Activated naive CD8-positive, alpha-beta T cell treated with anti-CD3 and anti-CD28 coated beads, Interleukin-2, amount 50 U/mL, for 16 hours (primary cell): ENCODE data around the gene CCDC141.

Source experiments
- DNase-seq: peaks from one replicate; pipeline ENCODE4 v3.0.0-alpha.2; 2020; ENCODE audit warnings: low read depth, low spot score

The CCDC141 gene

DNA sequence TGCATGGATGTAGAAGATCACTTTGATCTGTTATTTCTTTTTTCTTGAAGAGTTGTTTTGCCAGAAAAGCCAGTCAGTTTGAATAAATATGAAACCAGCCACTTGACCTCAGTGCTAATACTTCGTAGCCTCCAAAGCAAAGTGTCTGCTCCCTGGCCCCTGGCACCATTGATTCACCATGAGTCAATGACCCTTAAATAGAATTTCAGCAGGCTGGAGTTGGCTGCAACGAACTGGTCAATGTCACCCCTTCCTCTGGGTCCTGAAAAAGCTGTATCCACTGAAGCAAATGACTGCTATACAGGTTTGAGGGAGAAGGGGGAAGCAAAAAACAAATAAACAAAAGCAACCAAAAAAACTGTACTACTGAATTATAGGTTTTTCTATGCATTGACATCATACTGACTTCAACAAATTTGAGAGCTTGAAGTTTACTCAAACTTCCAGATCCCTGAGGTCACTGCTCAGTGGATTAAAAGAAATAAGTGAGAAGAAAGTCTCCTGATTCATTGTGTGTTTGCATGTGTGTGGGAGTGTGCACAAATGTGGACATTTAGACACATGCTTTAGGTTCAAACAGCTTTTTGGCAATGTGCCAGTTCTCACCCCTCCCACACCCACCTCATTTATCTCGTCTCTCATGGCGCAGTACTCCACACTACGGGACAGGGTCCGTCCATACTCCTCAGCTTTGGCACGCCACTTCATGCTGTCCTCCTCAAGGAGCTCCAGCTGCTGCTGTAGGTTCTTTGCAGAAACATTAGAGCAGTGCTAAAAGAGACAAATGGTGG lies 184.6 kb downstream of the CCDC141 start:
- no peak for DNase-seq

DNA sequence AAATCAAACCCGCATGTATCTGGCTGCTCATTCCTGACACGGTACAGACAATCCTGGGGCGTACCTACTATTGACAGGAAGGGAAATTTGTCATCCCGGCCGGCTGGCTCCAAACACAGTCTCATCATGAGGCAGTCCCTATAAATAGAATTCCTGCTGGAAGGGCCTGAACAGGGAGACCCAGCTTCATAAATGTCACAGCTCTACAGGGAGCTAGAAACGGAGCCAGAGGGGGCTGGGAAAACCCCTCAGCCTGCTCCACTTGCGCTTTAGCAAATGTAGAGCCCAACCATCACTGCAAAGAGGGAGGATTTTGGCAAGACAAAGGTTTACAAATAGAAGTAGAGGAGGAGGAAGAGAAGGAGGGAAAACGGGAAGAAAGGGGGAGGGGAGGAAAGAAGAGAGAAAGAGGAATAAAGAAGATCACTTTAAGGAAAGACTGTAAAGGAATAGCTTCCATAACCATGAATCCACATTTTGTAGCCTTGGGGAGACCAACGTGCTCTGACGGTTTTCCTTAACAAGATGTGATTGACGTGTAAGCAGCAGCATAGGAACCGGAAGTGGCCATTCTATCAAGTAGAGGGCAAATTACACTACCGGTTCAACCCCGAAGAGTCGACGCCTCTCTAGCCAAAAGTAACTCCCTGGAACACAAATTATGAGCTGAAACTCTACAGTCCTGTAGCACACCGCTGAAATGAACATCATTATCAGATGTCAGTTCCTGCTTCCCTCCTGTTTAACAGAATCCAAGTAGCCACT lies 185.9 kb downstream of the CCDC141 start:
- DNase-seq, result no peak

DNA sequence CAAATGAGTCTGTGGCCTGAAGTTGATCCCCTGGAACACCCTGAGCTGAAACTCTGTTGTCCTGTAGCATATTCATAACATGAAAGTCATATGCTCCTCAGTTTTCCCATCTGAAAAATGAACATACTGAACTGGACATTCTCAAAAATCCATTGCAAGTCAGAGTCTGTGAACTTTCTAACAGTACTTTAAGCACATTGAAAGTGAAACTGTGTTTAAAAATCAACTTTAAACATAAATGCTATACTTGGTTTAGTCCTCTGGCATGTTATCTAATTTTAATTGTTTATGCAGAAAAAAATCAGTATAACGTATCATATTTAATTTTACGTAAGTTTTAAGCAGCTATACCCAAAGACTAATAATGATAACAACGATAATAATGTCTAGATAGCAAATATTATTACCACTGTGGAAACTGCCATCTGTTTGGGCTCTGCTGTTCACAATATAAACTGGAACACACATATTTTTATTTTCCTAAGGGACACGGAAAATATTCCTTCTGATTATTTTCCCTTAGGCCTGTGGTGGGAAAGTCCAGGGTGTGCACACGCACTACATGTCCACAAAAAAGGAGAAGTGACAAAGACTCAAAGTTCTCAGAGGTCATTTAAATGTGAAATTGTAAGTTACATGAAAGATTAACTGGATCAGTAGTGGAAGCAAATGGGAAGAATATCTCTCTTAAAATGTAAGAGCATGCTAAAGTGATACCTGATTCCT lies 186.6 kb downstream of the CCDC141 start:
- no peak for DNase-seq

DNA sequence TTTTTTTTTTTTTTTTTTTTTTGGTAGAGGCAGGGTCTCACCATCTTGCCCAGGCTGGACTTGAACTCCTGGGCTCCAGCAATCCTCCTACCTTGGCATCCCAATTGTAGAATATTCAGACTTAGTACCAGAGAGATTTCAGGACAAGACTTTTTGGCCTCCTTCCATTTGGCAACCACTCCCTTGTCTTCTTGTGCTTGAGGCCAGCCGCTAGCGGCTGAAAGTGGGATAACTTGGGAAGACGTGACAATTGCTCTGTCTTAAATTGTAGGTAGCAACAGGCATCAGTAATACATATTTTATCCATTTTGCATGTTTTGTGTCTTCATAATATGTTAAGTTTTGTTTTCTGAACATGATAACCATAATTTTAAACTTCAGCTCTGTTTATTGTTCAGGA lies 189.4 kb downstream of the CCDC141 start:
- DNase-seq, result no peak

DNA sequence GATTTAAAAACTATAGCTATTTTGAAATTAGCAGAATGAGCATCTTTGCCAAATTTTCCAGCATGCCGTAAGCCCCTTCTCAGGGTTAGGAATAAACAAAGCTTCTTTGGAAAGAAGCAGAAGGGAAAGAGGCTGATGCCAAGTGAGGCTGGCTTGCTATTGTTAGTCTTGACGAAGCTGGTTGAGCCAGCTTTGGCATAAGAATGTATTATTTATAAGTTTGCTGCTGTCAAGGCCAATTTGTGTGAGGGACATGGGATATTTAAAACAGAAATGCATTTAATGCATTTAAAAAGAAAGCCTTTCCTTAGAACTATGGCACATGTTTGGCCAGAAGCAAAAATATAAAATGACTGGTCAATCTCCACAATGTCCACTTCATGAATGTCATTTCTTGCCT lies 190.2 kb downstream of the CCDC141 start:
- no peak for DNase-seq

DNA sequence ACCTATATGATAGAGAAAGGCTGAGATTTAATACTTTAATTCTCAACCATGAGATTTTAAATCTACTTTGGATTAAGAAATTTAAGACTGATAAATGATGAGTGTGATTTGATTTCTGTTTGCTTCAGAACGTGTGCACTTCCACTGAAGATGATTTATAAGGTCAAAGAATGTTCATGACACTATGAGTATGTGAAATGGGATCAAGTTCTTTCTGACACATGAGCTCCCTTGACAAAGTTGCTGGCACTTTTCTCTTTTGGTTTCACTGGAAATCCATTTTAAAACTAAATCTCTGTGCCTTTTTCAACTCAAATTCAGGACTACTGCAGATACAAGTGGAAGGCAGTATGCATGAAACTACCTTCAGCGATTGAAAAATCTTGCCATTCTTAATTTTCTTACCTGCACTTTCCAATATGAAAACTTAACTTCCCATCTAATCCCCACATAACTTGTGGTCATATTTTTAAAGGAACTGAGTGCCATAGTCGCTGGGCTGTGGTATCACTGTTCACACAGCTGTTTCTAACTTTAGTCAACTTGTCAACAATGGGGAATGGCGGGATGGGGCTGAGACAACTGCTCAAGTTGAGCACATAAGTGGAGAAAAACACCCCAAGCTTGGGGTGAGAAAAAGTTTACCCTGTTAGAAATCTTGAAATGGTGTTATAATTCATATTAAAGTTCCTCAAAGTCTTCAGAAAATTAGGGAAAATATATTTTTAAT lies 190.9 kb downstream of the CCDC141 start:
- DNase-seq, result no peak

DNA sequence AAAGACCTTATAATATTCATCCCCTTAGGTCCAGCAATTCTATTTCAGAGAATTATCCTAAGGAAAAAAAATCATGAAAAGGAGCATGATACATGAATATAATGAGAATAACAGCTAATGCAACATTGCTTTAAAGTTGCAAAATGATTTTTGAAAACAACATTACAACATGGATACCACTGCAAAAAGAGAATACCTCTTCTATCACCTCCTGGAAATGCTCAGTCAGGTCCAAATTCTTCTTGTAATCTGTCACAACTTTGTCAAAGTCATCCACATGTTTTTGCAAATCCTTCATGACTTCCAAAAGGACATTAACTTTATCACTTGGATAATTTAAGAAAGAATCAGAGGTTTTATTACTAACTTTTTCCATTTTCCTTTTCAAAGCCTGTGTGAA lies 194.8 kb downstream of the CCDC141 start:
- no peak for DNase-seq

DNA sequence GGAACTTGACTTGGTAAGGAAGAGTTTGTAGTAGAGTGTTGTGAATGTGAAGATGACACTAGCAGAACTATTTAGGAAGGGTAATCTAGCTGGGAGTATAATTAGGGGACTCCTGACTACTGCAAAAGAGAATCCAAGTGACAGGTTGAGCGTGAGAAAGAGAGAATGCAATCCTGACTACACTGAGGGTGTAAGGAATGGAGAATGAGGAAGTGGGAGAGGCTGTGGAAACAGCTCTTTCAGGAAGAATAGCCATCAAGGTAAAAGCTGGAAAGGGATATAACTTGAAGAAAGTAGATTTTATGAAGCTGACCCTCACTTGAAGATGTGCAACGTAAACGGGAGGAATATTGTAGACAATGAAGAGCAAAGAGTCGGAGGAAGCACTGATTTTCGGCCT lies 201.6 kb downstream of the CCDC141 start:
- DNase-seq, result no peak

DNA sequence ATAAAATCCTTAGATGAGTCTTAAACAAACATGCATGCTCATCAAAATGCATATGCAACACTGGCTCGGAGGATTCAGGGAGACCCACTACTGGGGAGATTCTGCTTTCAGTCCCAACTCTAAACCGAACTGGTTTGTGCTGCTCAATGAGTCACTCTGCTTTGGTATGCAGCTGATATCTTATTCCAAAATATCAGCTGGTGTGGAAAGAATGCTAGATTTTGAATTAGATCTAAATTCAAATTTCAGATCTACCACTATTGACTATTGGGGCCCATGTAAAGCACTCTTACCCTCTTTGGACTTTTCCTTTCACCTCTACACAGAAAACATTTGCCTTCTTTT lies 203.5 kb downstream of the CCDC141 start:
- DNase-seq, result no peak

DNA sequence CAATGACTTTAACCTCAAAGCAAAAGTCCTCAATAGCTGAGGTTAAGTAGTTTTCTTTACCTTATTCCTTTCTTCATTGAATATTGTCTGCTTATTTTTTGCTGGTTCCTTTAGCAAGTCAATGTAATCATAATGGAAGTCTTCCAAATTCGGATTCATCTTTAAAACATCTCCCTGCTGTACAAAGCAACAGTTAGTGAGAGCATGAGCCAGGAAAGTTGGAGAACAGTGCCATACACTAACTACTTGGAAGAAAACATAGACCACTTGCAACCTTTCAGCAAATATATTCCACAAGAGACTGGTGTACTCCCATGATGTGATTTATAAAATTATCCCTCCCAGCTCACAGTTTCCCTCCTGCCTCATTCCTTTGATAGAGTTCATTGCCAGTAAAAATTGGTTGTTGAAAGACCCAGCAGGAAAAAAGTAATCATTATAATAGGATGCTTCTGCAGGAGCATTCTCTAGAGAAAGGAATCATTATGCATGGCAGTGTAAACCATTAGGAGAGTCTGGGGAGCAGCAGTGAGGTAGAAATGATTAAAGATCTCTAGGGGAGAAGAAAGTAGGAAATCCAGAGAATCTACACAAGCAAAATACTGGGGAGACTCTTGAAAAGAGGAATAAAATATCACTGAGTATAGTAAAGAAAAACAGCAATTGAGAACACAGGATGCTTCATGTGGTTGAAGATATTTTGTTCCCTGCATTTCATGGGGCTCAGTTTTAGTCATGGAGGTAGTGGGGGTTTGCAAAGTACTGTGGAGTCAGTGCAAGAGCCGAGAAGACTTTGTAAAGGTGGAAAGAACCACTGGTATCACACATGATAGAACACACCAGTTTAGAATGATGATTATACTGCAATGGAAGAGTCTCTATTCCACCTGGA lies 204.1 kb downstream of the CCDC141 start:
- no peak for DNase-seq

DNA sequence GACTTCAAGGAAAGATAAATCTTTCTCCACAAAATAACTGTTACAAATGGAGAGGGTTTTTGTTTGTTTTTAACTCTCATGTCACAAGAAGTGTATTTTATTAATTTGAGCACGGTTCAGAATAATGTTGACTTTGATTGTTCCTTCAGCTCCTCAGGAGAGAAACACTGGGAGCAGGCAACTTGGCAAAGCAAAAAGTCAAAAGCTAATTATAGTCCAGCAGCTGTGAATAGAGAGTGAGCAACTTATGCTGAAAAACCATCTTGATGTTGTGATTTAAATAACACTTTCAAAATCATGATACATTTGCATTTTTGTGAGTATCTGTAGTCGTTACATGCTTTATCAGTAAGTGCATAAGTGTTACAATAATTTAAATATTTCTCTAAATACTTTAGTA lies 205.2 kb downstream of the CCDC141 start:
- no peak for DNase-seq

DNA sequence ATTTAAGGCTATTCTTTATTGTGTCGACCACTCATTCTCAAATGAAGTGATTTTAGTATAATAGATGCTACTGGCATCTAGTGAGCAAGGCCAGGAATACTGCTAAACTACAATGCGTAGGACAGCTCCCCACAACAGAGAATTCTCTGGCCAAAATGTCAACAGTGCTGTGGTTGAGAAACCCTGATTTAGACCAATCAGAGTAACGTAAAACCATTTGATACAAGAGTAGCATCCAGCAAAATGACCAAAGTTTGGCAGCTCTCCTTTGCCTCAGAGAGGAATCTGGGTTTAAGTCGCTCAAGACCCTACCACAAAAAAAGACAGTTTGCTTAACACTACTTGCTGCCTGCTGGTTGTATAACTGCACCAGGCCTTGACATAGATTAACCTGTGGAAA lies 205.7 kb downstream of the CCDC141 start:
- DNase-seq, result no peak

DNA sequence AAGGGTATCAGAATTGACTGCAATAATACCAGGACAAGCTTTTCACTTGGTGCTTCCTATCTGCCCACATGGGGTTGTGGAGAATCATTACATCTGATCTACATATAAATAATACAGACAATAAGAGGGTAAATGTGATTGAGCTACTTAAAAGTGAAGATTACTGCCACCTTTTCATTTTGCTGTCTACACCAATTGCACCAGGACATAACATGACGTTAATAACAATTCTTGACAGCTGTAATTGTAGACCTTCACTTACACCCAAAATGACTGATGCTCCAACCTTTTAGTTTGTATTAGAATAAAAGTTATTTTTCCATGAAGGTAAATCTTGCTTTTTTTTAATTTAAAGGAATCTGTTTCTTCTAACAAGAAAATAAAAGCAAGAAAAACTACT lies 206.2 kb downstream of the CCDC141 start:
- DNase-seq, result no peak

DNA sequence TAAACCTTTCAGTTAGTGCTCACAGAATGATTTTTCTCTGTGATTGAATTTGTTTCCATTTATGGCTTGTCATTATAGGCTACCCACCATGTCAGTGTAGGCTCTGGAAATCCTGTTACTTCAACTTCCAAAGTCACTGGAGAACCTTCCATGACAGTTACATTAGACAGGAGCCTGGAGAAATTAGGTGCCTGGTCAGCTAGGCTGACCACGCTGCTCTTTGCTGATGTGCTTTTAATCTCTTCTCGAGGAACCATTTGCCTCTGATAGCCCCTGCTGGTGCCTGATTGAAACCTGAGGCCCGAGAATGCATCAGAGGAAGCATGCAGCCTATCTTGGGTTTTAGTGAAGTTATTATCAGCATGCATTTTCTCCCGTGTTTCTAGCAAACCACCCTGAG lies 213.1 kb downstream of the CCDC141 start:
- DNase-seq, result no peak

DNA sequence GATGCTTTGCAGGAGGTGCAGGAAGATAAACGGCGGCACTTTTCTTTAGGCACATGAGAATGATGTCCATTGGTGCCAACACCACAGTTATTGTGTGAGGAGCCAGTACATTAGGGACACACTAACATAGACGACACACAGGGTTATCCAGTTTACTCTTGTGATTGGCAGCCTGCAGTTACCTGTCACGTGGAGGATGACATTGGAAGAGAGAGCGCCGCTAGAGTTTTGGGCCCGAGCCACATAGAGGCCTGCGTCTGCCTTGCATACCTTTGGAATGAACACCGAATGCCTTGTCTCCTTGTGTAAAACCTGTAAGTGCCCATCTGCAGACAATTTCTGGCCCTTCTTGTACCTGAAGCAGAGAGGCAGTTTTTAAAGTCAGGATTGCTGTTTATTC lies 215.9 kb downstream of the CCDC141 start:
- no peak for DNase-seq

DNA sequence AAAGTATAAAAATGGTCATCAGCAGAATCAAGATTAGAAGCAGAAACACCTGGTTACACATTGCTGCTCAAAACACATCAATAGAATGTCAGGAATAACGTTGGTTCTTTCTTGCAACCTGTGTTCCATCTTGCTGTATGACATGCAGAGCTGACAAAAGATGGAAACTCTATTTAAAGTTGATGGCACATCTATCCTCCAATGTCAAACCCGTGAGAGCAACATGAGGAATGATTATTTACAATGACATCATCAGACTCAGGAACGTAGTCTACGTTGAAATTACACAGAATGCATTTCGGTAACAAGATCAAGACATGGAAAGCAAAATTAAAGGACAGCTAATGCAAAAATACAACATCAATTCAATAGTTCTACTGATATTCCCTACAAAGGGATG lies 216.6 kb downstream of the CCDC141 start:
- DNase-seq, result no peak

DNA sequence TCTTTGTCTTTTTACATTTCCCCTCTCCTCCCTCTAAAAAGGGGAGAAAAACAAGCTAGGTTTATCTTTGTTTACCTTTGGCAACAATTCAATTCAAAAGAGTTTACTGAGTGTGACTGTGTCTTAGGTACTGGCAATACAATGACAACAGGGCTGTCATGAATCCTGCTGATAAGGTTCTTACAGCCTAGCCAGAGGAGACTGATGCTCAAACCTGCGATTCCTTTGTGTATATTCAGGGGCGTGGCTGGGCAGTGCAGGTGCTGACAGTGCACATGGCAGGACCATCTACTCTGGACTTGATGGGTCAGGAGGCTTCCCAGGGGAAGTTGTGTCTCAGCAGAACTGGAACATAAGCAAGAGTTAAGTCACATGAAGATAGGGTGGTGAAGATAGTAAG lies 219.5 kb downstream of the CCDC141 start:
- no peak for DNase-seq

DNA sequence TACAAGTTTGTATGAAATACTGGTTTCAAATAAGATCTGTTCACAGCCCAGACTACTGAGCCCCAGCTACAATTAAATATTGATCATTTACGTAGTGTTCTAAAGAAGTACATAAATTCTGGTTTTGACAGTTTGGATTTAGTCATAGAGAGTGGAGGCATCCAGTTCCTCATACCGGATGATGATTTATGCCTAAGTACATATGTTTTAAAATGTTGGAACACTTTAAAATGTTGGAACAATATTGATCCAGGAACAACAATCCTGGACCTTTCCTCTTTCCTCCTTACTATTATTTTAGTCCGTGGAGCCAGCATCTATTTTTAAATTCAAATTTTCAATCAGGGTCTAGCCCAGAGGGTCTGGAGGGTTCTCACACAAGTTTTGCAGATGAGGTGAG lies 220.0 kb downstream of the CCDC141 start:
- no peak for DNase-seq

DNA sequence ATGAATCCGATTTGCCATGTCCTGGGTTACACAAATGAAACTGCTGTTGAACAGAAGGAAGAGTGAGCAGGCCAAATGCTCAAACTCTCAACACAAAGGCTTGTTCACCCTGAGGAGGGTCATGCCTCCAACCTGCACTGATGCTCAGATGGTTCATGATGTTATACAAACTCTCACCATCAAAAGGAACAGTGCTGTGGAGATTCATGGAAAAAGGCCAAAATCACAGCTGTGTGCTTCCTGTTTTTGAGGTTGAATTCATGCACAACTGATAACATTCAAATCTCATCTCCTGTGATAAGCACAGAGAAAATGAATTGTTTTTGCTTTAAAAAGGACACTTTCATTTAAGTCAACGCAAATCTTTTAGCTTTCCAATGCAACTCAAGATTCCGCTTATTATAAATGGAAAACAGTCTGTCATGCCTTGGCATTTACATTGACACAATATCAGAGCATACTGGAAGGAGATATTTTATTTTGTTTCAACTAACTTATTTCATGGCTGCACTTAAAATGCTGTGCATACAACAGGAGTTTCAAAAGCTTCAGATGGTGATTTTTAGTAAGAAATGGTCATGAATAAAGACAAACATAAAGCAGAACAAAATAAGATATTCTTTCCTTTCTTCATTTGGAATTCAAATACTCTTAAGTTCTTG lies 220.5 kb downstream of the CCDC141 start:
- DNase-seq, result no peak

DNA sequence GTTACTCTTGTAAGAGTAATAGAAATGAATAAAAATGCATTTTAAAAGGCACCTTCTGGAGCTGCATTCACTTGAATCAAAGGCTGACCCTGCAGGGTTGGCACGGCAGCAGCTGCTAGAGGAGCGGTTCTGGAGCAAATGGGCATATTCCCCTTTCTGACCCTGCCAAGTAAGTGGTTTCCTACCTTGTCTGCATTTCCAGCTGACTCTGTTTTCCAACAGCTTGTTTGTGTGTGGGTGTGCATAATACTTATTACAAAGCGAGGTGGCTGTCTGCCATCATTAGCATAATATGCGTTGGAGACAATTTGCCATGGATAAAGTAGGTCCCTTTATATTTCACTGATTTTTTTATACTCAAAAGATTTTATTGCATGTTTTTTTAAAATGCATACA lies 221.5 kb downstream of the CCDC141 start:
- no peak for DNase-seq
